GM08714 (cell line): ENCODE data around the gene FANCD2OS.
"Not testable (repeated sequence)": the region's sequence is repeated elsewhere in the genome, so short reads cannot be mapped to it uniquely, and the experiment has no call there.

Experiments used
- H3K4me3 ChIP-seq: fragments of 200-500 bp; sonication (Bioruptor generic); 2 replicates; pipeline ENCODE4 v1.5.1; 2014; ENCODE audit warnings: mild to moderate bottlenecking, low read length, inconsistent platforms
- ZNF274 ChIP-seq: IDR thresholded peaks from 2 replicates; pipeline ENCODE4 v1.6.1; 2012; ENCODE audit warnings: mild to moderate bottlenecking, low read depth, low read length

The FANCD2OS gene

DNA sequence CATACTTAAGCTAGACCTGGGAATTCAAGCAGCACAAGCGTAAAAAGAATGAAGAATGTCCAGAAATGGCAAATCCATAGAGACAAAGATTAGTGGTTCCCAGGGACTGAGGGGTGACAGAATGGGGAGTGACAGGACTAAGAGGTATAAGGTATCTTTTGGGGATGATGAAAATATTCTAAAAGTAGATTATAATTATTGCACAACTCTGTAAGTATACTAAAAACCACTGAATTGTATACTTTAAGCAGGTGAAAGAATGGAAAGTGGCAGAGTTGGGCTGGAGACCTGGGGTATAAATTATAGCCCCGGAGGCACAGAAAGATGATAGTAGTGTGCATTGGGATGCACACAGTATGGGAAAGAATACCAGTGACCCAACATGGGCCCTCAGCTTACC lies 13.0 kb upstream of the FANCD2OS start:
- H3K4me3 ChIP-seq: no peak overlapping the region
- no peak for TF ChIP-seq ZNF274

GRCh38 chr3:10119376-10119775 lies 11.3 kb upstream of the FANCD2OS start:
- H3K4me3 ChIP-seq: no peak overlapping the region
- TF ChIP-seq ZNF274: no peak

DNA sequence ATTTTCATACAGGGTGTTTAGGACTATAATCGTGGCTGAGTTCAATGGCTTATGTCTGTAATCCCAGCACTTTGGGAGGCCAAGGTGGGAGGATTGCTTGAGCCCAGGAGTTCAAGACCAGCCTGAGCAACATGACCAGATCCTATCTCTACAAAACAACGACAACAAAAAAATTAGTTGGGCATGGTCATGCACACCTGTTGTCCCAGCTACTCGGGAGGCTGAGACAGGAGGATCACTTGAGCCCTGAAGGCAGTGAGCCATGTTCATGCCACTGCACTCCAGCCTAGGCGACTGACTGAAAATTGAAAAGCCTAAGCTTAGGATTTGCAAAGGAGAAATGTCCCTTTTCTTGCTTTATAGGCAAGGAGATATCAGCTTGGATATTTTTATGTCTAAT lies 8.9 kb upstream of the FANCD2OS start:
- TF ChIP-seq ZNF274: no peak
- H3K4me3 ChIP-seq: peak overlapping the region; percentile 78

DNA sequence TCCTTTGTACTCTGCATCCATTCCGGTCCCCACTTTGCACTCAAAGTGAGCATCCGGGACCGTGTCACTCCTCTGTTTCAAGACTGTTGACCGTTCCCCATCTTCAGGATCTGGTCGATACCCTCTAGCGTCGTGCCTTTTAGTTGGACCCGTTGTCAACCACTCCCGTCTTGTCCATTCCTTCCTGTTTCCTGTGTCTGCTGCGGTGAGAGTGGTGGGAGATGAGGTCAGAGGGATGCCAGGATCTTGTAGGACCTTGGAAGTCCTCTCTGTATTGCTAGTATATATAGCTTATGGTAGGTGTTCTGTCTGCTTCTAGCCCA lies 8.0 kb upstream of the FANCD2OS start:
- no peak for TF ChIP-seq ZNF274
- peak overlapping the region; percentile 78 for H3K4me3 ChIP-seq

DNA sequence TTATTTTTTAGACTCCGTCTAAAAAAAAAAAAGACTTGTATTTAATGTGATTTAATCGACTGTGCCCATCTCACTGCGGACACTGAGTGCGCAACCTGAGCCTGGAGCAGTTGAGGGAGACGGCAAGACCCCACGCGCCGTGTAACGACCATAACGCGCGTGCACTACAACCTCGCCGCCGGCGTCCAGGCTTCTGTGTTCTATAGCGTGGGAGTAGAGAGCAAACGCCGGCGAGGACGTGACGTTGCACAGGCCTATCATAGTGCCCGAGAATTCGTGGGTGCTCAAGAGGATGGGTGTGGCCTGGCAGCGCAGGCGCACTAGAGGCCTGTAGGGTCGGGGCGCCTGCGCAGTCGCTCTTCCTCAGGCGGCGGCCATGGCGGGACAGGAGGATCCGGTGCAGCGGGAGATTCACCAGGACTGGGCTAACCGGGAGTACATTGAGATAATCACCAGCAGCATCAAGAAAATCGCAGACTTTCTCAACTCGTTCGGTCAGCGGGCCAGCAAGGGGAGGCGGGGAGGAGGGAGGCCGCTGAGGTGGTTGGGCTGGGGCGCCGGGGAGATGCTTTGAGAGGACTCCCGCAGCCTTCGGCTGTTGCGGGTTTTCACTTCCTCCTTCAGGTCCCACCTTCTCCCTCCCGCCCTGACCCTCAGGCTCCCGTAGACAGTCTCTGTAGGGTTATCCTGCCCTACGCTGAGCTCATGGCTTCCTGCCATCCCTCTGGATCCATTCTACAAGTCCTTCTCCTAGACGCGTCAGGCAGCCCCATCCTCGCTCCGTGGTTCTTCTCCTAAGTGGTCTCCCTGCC lies 7.5 kb upstream of the FANCD2OS start, which contains the start of gene BRK1:
TSS of gene BRK1 (plus strand) at position 350 of the 812 bp plus-strand sequence. CDS start at position 377, 27 bp downstream.
- H3K4me3 ChIP-seq: peak within 1 kb of the TSS; percentile 78
- no peak for TF ChIP-seq ZNF274

GRCh38 chr3:10106919-10107318 lies 1.1 kb downstream of the FANCD2OS start:
- TF ChIP-seq ZNF274: no peak
- no peak overlapping the region for H3K4me3 ChIP-seq

DNA sequence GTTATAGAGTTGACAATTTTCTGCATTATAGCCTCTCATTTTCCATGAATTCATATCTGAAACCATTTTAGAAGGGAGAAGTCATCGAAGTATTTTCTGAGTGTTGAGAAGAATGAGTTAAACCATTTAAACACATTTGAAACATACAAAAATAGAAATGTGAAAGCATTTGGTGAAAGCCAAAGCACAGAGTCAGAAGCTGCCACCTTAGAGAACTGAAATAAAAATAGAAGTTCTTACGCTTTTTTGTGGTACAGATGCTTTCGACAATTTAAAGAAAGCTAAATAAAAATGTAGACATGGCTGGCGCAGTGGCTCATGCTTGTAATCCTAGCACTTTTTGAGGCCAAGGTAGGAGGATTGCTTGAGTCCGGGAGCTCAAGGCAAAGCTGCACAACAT lies 9.0 kb downstream of the FANCD2OS start:
- TF ChIP-seq ZNF274: no peak
- H3K4me3 ChIP-seq: no peak overlapping the region

DNA sequence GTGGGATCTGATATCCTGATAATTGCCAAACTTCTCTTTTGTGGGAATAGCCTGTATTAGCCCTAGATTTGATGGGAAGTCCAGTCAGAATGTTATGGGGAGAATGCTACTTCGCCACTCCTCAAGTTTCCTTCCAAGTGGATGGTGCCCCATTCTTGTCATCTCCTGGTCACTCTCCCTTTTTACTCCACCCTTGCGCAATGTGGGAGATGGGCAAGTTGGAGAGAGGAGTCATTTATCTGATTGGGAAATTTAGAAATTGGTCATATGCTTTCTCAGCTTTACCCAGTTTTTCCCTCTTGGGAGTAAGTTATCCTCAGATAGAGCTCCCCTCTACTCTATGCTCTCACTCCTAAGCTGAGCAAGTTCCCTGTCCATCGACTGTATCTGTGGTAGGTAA lies 14.4 kb downstream of the FANCD2OS start:
- no peak overlapping the region for H3K4me3 ChIP-seq
- no peak for TF ChIP-seq ZNF274

DNA sequence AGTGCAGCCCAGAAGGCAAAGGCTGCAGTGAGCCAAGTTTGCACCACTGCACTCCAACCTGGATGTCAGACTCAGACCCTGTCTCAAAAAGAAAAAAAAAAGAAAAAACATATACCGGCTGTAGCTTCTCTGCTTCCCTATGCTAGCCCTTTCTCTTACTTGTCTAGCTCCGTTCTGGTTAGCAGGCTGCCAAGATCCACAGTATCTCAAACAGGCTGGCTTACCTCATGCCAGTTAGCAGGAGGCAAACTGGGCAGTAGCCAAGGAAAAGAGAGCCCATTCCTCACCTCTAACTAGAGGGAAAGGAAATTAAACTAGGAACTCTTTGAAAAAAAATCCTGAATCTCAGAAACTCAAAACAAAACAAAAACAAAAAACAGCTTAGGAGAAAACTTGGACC lies 16.7 kb downstream of the FANCD2OS start:
- not testable (repeated sequence) for H3K4me3 ChIP-seq

GRCh38 chr3:10090774-10091173 lies 17.3 kb downstream of the FANCD2OS start:
- not testable (repeated sequence) for H3K4me3 ChIP-seq

- no peak for TF ChIP-seq ZNF274
- no peak overlapping the region for H3K4me3 ChIP-seq
These were observed 17.9 kb downstream of the FANCD2OS start for GRCh38 chr3:10090179-10090578.

GRCh38 chr3:10088256-10088655 lies 19.8 kb downstream of the FANCD2OS start:
- no peak overlapping the region for H3K4me3 ChIP-seq
- no peak for TF ChIP-seq ZNF274

- H3K4me3 ChIP-seq: no peak overlapping the region
- TF ChIP-seq ZNF274: no peak
These were observed 22.3 kb downstream of the FANCD2OS start for GRCh38 chr3:10085738-10086137.

DNA sequence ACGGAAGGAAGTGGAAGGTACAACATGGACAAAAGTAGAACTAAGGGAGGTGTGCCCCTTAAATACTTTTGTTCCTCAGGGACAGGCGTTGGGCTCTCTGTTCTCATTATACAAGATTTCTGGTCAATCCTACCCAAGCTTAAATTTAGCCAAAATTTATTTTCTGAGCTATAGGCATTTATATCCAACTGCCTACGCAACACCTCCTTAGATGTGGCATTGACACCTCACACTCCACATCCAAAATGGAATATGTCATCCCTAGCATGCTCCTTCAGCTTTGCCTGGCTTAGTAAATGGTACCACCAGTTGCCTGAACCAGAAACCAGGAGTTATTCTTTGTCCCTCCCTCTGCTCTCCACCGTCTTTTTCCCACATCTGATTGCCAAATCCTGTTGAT lies 26.2 kb downstream of the FANCD2OS start:
- no peak for TF ChIP-seq ZNF274
- no peak overlapping the region for H3K4me3 ChIP-seq

DNA sequence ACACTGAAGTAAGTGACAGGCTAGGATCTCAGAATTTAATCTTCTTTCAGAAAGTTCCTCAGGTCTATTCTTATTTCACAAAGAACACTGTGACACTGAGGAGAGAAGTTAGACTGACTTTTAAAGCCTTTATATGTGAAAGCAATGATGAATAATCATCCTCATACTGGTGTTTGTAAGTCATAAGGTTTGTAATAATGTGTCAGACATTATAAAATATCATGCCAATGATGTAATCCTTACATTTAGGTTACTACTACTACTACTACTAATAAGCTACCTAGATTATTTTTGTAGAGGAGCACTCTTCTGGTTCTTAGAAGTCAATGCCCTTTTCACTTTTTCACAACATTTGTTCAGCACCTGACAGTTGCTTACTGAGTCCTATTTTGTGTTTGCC lies 33.4 kb downstream of the FANCD2OS start:
- H3K4me3 ChIP-seq: no peak overlapping the region
- TF ChIP-seq ZNF274: no peak

DNA sequence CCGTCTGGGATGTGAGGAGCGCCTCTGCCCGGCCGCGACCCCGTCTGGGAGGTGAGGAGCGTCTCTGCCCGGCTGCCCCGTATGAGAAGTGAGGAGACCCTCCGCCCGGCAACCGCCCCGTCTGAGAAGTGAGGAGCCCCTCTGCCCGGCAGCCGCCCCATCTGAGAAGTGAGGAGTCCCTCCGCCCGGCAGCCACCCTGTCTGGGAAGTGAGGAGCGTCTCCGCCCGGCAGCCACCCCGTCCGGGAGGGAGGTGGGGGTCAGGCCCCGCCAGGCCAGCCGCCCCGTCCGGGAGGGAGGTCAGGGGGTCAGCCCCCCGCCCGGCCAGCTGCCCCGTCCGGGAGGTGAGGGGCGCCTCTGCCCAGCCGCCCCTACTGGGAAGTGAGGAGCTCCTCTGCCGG lies 38.0 kb downstream of the FANCD2OS start:
- H3K4me3 ChIP-seq: not testable (repeated sequence)
